ENCODE data around the gene CADPS2.

CADPS2 gene

DNA sequence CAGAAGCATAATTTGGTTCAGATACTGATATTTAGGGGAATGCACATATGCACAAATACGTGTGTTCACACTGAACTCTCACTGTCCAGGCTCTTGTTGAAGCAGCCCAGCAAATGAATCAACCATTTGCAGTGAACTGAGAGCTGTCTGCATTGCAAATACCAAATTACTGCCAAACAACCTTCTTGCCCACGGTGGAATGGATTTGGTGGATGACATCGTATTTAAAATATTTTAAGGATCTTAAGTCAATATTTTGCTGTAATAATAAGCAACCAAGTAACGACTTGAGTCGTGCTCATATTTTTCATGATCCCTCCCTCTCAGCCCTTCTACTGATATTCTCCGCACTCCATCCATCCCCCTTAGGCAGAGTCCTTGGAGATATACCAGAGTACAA is 473.8 kb downstream of the CADPS2 start:
- Histone ChIP-seq H3K9me3 (ENCODE audit: low read length) (no peaks in the 10 kb centered on the region), H3K36me3 (ENCODE audit: insufficient read depth, low read length) (no peaks in the 10 kb centered on the region), H3F3A (ENCODE audit: insufficient read depth, low read length) (no peaks in the 10 kb centered on the region), H3K27ac (ENCODE audit: low read depth, low read length, poor library complexity, severe bottlenecking) (no peak overlapping the region), H2AFZ (ENCODE audit: low read length) (no peak overlapping the region), H3K4me1 (ENCODE audit: insufficient read depth, low read length, severe bottlenecking) (no peaks in the 10 kb centered on the region), H3K27me3 (ENCODE audit: insufficient read depth, low read length) (no peaks in the 10 kb centered on the region), H3K79me2 (ENCODE audit: insufficient read depth, low read length) (no peaks in the 10 kb centered on the region), H4K20me1 (ENCODE audit: insufficient read depth, low read length) (no peaks in the 10 kb centered on the region), H3K9me2 (ENCODE audit: low read depth, low read length) (no peaks in the 10 kb centered on the region), H3K4me2 (ENCODE audit: low read length) (no peak overlapping the region), H3K9ac (ENCODE audit: low read length) (no peak overlapping the region), H3K4me3 (ENCODE audit: low read depth, low read length, poor library complexity, severe bottlenecking) (no peak overlapping the region)
- TF ChIP-seq CTCF (IDR thresholded peaks at IDR 0.05; ENCODE audit: low read length), result no peak
- TF ChIP-seq EZH2 (IDR thresholded peaks at IDR 0.05; ENCODE audit: borderline replicate concordance, low read length), result no peak

GRCh38 chr7:122407195-122407594 is 479.1 kb downstream of the CADPS2 start:
- H2AFZ ChIP-seq (ENCODE audit: low read length), result no peak overlapping the region
- no peak overlapping the region for H3K4me2 ChIP-seq (ENCODE audit: low read length)
- no peak for TF ChIP-seq EZH2 (IDR thresholded peaks at IDR 0.05; ENCODE audit: borderline replicate concordance, low read length)
- no peak for TF ChIP-seq CTCF (IDR thresholded peaks at IDR 0.05; ENCODE audit: low read length)
- no peaks in the 10 kb centered on the region for H3K9me3 ChIP-seq (ENCODE audit: low read length)
- H3K4me1 ChIP-seq (ENCODE audit: insufficient read depth, low read length, severe bottlenecking), result no peaks in the 10 kb centered on the region
- H3K9ac ChIP-seq (ENCODE audit: low read length), result no peak overlapping the region
- no peaks in the 10 kb centered on the region for H3K79me2 ChIP-seq (ENCODE audit: insufficient read depth, low read length)
- H3K27me3 ChIP-seq (ENCODE audit: insufficient read depth, low read length), result no peaks in the 10 kb centered on the region
- H3K36me3 ChIP-seq (ENCODE audit: insufficient read depth, low read length), result no peaks in the 10 kb centered on the region
- no peak overlapping the region for H3K4me3 ChIP-seq (ENCODE audit: low read depth, low read length, poor library complexity, severe bottlenecking)
- H3F3A ChIP-seq (ENCODE audit: insufficient read depth, low read length), result no peaks in the 10 kb centered on the region
- no peaks in the 10 kb centered on the region for H3K9me2 ChIP-seq (ENCODE audit: low read depth, low read length)
- no peaks in the 10 kb centered on the region for H4K20me1 ChIP-seq (ENCODE audit: insufficient read depth, low read length)
- no peak overlapping the region for H3K27ac ChIP-seq (ENCODE audit: low read depth, low read length, poor library complexity, severe bottlenecking)

DNA sequence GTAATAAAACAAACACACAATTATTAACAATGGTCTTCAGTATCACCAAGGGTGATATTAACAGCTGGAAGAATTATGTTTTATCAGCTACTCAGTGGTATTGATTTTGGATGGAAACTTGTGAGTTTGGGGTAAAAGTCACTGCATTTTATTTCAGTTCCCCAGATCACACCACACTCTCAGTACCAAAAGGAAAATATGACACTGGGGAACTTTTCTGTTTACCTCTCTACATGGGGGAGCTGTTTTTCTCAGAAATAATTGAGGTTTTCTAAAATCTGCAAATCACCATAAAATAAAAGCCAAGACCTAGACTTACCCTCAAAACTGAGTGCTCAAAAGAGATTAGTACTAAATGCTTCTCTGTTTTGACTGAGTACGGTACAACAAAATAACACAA is 483.1 kb downstream of the CADPS2 start:
- H3K9ac ChIP-seq (ENCODE audit: low read length), result no peak overlapping the region
- TF ChIP-seq CTCF (IDR thresholded peaks at IDR 0.05; ENCODE audit: low read length), result no peak

More for the DNA sequence above, 483.1 kb downstream of the CADPS2 start:
- no peak overlapping the region for H3K4me3 ChIP-seq (ENCODE audit: low read depth, low read length, poor library complexity, severe bottlenecking)
- H3K9me2 ChIP-seq (ENCODE audit: low read depth, low read length), result no peaks in the 10 kb centered on the region
- 0 out of 2 replicates have a peak overlapping the region, but pooled peaks have one; percentile 4 for H2AFZ ChIP-seq (ENCODE audit: low read length)
- no peaks in the 10 kb centered on the region for H3K36me3 ChIP-seq (ENCODE audit: insufficient read depth, low read length)
- no peak overlapping the region for H3K27ac ChIP-seq (ENCODE audit: low read depth, low read length, poor library complexity, severe bottlenecking)
- no peak overlapping the region for H3K4me2 ChIP-seq (ENCODE audit: low read length)
- H3K9me3 ChIP-seq (ENCODE audit: low read length), result no peaks in the 10 kb centered on the region
- H4K20me1 ChIP-seq (ENCODE audit: insufficient read depth, low read length), result no peaks in the 10 kb centered on the region
- H3K27me3 ChIP-seq (ENCODE audit: insufficient read depth, low read length), result no peaks in the 10 kb centered on the region
- H3K79me2 ChIP-seq (ENCODE audit: insufficient read depth, low read length), result no peaks in the 10 kb centered on the region
- no peaks in the 10 kb centered on the region for H3K4me1 ChIP-seq (ENCODE audit: insufficient read depth, low read length, severe bottlenecking)
- H3F3A ChIP-seq (ENCODE audit: insufficient read depth, low read length), result no peaks in the 10 kb centered on the region
